Measurements from ENCODE around the gene RRP15. TPM values are rescaled to one million over a fixed set of nuclear protein-coding genes. Genes with fewer than 3 reads are reported as not detected.

Gene RRP15, protein sequence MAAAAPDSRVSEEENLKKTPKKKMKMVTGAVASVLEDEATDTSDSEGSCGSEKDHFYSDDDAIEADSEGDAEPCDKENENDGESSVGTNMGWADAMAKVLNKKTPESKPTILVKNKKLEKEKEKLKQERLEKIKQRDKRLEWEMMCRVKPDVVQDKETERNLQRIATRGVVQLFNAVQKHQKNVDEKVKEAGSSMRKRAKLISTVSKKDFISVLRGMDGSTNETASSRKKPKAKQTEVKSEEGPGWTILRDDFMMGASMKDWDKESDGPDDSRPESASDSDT
- 10 to 100 TPM in 1 of 6 donors, 1 to 10 TPM in 5; 4.0 to 11.6 (median 7.5) TPM for total RNA-seq
- 1 to 10 TPM; 1.9 to 2.0 TPM for polyA plus RNA-seq

DNA sequence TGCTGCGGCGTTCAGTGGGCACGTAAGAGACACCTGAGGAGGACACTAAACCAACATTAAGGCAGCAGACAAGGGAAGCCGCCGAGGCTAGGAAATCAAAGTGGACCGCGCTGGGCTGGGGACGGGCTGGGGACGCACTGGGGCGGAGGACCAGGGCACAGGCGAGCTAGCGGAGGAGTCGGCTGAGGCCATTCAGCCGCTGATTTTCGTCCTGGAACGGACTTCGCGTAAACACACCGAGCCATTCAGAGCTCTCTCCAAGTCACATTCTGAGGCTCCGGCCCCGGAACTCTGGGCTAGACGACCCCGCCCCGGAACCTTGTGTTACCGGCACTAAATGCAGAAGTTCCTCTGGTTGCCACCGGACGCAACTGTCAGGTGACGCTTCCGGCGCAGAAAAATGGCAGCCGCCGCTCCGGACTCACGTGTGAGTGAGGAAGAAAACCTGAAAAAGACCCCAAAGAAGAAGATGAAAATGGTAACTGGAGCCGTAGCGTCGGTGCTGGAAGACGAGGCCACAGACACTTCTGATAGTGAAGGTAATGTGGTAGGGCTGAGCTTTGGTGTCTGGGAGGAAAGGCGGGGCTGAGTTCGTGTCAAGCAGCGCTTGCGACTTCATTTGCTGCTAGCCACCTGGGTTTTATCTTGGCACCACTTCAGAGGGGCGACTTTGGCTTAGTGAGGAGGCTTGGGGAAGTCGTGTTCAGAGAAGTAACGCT lies at the start of gene RRP15:
Gene RRP15, plus strand, starts transcription at position 377 of the 719 bp plus-strand sequence. Its CDS starts 24 bp downstream, at position 401.
- peaks cover 4 to 12% (median 10%) of the 10 kb centered on the region in 3 donors for H3K4me1 ChIP-seq
- no peak for FAIRE-seq
- H3K27ac ChIP-seq, result peak within 1 kb of the TSS; percentile 56 to 82 (median 72)
- peak; percentile 80 to 94 (median 86) for DNase-seq
- H3K4me3 ChIP-seq, result peak within 1 kb of the TSS; percentile 62 to 94 (median 71)
- H3K36me3 ChIP-seq, result no peaks in the 10 kb centered on the region
- 0% methylated on average over 45 of the region's 45 CpGs for WGBS, 2 donors
- peak; percentile 99 to 100 (median 100) for ATAC-seq
- intact Hi-C loops (cut with DNase I), result no loop called here
- TF ChIP-seq, protein P1, sequence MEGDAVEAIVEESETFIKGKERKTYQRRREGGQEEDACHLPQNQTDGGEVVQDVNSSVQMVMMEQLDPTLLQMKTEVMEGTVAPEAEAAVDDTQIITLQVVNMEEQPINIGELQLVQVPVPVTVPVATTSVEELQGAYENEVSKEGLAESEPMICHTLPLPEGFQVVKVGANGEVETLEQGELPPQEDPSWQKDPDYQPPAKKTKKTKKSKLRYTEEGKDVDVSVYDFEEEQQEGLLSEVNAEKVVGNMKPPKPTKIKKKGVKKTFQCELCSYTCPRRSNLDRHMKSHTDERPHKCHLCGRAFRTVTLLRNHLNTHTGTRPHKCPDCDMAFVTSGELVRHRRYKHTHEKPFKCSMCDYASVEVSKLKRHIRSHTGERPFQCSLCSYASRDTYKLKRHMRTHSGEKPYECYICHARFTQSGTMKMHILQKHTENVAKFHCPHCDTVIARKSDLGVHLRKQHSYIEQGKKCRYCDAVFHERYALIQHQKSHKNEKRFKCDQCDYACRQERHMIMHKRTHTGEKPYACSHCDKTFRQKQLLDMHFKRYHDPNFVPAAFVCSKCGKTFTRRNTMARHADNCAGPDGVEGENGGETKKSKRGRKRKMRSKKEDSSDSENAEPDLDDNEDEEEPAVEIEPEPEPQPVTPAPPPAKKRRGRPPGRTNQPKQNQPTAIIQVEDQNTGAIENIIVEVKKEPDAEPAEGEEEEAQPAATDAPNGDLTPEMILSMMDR (IDR thresholded peaks at IDR 0.05), result peak in 1 of 4 donors; percentile 8
- H3K9me3 ChIP-seq, result no peaks in the 10 kb centered on the region
- H3K27me3 ChIP-seq, result no peaks in the 10 kb centered on the region

DNA sequence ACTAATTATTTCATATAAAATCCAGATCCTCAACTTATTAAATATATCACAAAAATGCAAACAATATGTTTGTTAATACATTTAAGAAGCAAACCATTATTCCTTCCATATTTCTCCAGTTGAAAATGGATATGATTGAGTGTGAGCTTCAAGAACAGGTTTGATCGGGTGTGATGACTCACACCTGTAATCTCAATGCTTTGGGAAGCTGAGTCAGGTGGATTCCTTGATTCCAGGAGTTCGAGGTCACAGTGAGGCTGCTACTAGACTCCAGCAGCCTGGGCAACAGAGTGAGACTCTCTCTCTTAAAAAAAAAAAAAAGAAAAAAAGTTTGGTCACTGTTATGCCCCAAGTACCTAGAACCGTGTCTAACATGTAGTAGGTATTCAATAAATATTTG lies 42.9 kb upstream of the RRP15 start:
- H3K4me3 ChIP-seq, result no peak overlapping the region
- ATAC-seq (no peak), FAIRE-seq (no peak), DNase-seq (no peak)
- H3K27me3 ChIP-seq, result no peaks in the 10 kb centered on the region
- no peaks in the 10 kb centered on the region for H3K36me3 ChIP-seq
- intact Hi-C loops (cut with DNase I), result no loop called here
- TF ChIP-seq, protein P1 (IDR thresholded peaks at IDR 0.05), result no peak
- WGBS, 2 donors, result 50 to 55% methylated on average over 3 of the region's 3 CpGs
- H3K27ac ChIP-seq, result no peak overlapping the region
- H3K4me1 ChIP-seq, result no peaks in the 10 kb centered on the region
- H3K9me3 ChIP-seq, result no peaks in the 10 kb centered on the region

DNA sequence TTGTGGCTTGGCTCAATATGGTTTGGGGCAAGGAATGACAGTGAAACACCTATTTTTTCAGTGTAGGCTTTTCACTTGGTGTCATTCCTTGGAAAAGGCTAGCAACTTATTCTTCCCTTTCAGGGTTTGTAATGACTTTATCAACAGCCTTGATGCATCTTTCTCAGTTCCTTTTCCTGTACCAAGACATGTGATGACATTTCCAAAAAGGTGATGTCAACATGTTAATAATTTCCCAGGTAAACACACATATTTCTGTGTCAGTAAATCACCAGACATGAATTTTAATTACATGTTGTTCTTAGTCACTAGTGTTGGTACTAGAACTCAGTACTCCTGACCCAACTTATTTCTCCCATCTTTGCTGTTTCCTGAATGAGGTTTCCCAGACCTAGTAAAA lies 37.8 kb upstream of the RRP15 start:
- ATAC-seq (no peak), FAIRE-seq (no peak), DNase-seq (no peak)
- no peaks in the 10 kb centered on the region for H3K9me3 ChIP-seq
- H3K27me3 ChIP-seq, result peaks cover 0 to 6% (median 0%) of the 10 kb centered on the region in 4 donors
- no peak overlapping the region for H3K27ac ChIP-seq
- H3K4me3 ChIP-seq, result no peak overlapping the region
- H3K36me3 ChIP-seq, result no peaks in the 10 kb centered on the region
- TF ChIP-seq, protein P1 (IDR thresholded peaks at IDR 0.05), result no peak
- intact Hi-C loops (cut with DNase I), result no loop called here
- no peaks in the 10 kb centered on the region for H3K4me1 ChIP-seq

DNA sequence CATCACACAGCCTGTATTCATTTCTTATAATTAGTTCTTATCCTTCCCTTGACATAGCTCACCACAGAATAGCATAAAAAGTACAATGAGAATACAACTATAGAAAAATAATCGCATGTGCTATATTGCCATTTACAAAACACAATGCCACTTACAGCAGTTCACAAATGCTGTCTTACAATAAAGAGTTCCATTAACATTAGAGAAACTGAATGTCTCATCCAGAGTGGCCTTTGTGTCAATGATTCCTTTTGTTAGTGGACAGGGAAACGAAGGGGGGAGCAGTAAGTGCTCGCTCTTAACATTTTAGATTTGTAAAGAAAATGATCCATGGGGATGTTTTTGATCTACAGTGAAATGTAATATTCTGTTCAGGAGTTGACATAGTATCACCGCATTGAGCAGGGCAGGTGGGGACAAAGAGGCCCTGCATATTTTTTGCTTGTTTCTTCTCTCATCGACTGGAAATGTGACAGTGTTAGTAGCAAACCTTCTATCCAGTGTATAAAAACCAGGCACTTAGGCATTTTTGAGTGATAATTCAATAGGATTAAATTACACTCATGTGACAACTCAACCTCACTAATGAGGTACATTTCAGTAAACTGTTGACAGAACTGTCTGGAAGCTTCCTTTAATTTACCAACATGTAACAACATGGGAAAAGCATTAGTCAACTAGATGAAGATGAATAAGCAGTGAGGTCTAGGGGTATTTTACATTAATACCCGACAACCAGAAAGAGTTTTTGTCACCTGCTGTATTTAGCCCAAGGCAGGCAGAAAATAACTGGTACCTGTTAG lies 35.6 kb upstream of the RRP15 start:
- ATAC-seq (no peak), DNase-seq (no peak), FAIRE-seq (no peak)
- no peaks in the 10 kb centered on the region for H3K9me3 ChIP-seq
- no peaks in the 10 kb centered on the region for H3K4me1 ChIP-seq
- peaks cover 0 to 6% (median 0%) of the 10 kb centered on the region in 4 donors for H3K27me3 ChIP-seq
- intact Hi-C loops (cut with DNase I), result no loop called here
- WGBS, 2 donors, result 72 to 76% methylated on average over 6 of the region's 6 CpGs
- no peaks in the 10 kb centered on the region for H3K36me3 ChIP-seq
- TF ChIP-seq, protein P1 (IDR thresholded peaks at IDR 0.05), result no peak
- H3K4me3 ChIP-seq, result no peak overlapping the region
- H3K27ac ChIP-seq, result no peak overlapping the region

Measured in pancreas (tissue), 10 donors.